ENCODE data around the gene NET1. TPM values are rescaled to one million over a fixed set of nuclear protein-coding genes. Genes with fewer than 3 reads are reported as not detected.

NET1 gene
- polyA plus RNA-seq, 1 of the 3 experiments (the other 2 are of a cell fraction), result 4.7 TPM

DNA sequence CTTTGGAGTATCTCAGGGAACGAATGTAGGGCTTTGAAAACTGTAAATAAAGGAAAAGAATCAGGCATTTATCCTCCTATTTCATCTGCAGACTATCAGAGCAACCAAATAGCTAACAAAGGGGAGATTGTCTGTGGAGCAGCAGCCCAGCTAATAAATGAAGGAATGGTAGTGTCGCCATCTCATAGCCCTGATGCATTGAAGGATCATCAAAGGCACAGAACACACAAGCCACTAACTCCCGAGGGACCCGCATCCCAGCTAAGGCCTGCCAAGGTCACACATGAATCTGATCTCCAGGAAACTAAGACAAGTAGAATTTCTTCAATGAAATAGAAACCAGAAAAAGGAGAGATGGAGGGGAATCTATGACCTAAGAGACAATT, 48.8 kb downstream of the NET1 start:
- no peak overlapping the region for H3K4me2 ChIP-seq
- no peaks in the 10 kb centered on the region for H3K9me3 ChIP-seq
- no peak overlapping the region for H2AFZ ChIP-seq (ENCODE audit: low read depth)
- H3K27ac ChIP-seq (ENCODE audit: low read depth in 2 of 2, low read length in 1 of 2), result no peak overlapping the region
- DNase-seq, result no peak
- H3K9me2 ChIP-seq, result no peaks in the 10 kb centered on the region
- TF ChIP-seq FOXM1 (IDR thresholded peaks at IDR 0.05; ENCODE audit: low read depth), result no peak
- TF ChIP-seq, protein P1, sequence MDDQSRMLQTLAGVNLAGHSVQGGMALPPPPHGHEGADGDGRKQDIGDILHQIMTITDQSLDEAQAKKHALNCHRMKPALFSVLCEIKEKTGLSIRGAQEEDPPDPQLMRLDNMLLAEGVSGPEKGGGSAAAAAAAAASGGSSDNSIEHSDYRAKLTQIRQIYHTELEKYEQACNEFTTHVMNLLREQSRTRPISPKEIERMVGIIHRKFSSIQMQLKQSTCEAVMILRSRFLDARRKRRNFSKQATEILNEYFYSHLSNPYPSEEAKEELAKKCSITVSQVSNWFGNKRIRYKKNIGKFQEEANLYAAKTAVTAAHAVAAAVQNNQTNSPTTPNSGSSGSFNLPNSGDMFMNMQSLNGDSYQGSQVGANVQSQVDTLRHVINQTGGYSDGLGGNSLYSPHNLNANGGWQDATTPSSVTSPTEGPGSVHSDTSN (IDR thresholded peaks at IDR 0.05), result no peak
- TF ChIP-seq RCOR1 (IDR thresholded peaks at IDR 0.05; ENCODE audit: low read length), result no peak
- TF ChIP-seq, protein P2, sequence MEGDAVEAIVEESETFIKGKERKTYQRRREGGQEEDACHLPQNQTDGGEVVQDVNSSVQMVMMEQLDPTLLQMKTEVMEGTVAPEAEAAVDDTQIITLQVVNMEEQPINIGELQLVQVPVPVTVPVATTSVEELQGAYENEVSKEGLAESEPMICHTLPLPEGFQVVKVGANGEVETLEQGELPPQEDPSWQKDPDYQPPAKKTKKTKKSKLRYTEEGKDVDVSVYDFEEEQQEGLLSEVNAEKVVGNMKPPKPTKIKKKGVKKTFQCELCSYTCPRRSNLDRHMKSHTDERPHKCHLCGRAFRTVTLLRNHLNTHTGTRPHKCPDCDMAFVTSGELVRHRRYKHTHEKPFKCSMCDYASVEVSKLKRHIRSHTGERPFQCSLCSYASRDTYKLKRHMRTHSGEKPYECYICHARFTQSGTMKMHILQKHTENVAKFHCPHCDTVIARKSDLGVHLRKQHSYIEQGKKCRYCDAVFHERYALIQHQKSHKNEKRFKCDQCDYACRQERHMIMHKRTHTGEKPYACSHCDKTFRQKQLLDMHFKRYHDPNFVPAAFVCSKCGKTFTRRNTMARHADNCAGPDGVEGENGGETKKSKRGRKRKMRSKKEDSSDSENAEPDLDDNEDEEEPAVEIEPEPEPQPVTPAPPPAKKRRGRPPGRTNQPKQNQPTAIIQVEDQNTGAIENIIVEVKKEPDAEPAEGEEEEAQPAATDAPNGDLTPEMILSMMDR (IDR thresholded peaks at IDR 0.05), result no peak
- TF ChIP-seq FOSL2 (IDR thresholded peaks at IDR 0.05; ENCODE audit: borderline replicate concordance, low read depth), result no peak
- no peak for TF ChIP-seq ELF1 (IDR thresholded peaks at IDR 0.05)
- H3F3A ChIP-seq (replicated peaks; ENCODE audit: insufficient read depth), result no peaks in the 10 kb centered on the region
- no peak overlapping the region for H3K9ac ChIP-seq
- no peaks in the 10 kb centered on the region for H3K79me2 ChIP-seq (ENCODE audit: insufficient read depth)
- no peak overlapping the region for H3K4me3 ChIP-seq (ENCODE audit: low read depth in 2 of 2, low read length in 1 of 2)
- ChIA-PET CTCF (interaction anchor here (0.6 to 5.3 kb wide), 5 partner anchors 14 to 168 kb away, joined by 3 to 34 read pairs (median 10); no protein-coding TSS in a partner anchor), POLR2A (no interaction called here)
- no peaks in the 10 kb centered on the region for H3K27me3 ChIP-seq (ENCODE audit: insufficient read depth)
- no peaks in the 10 kb centered on the region for H4K20me1 ChIP-seq (ENCODE audit: insufficient read depth)
- H3K4me1 ChIP-seq (ENCODE audit: control insufficient read depth in 1 of 2, insufficient read depth in 2 of 2, low read depth in 1 of 2, low read length in 1 of 2), result peaks cover 0 to 2% of the 10 kb centered on the region in 2 experiments; a peak in 1 of 4 replicates
- H3K36me3 ChIP-seq (replicated peaks in 1 of 2; ENCODE audit: control insufficient read depth in 1 of 2, insufficient read depth in 2 of 2, low read length in 1 of 2), result peaks cover 12 to 15% of the 10 kb centered on the region in 2 experiments
- 92% methylated on average over 4 of the region's 4 CpGs for WGBS (ENCODE audit: low lambda C conversion rate)

DNA sequence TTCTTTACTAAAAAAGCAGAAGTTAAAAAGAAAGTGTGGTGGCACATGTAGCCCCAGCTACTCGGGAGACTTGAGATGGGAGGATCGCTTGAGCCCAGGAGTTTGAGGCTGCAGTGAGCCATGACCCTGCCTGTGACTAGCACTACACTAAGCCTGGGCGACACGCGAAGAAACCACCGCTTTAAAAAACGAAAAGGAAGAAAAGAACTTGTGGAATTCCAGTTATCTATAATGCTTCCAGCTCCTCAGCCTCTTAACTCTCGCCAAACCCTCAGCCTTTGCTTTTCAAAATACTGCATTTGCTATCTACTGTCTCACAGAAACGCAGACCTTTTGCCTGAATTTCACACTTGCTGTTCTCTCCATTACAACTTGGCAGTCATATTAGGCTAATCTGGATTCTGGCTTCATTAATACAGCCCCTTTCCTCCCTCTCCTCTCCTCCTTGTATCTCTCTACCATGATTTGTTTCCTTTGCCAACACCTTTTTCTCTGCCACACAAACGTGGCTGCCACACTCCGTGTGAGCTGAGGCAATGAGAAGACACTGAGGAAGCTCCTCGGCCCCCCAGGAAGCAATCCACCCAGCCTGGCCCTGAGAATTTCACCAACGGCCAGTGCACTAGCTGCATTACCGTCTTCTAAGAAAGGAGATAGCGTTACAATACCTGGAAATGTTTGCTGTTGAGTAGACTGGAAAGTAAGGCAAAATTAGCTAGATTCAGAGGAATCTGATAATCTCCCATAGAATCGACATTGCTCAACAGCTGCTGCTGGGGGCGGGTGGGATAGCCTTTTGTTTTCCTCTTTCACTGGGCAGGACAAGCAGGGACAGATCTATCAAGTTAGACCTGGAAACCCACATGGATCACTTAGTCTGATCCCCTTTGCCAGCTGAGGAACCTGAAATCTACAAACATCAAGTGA, 49.8 kb downstream of the NET1 start:
- Histone ChIP-seq H3F3A (replicated peaks; ENCODE audit: insufficient read depth) (no peaks in the 10 kb centered on the region), H3K9ac (no peak overlapping the region), H3K4me3 (ENCODE audit: low read depth in 2 of 2, low read length in 1 of 2) (no peak overlapping the region), H2AFZ (ENCODE audit: low read depth) (no peak overlapping the region), H3K27me3 (ENCODE audit: insufficient read depth) (no peaks in the 10 kb centered on the region), H3K27ac (ENCODE audit: low read depth in 2 of 2, low read length in 1 of 2) (no peak overlapping the region), H3K9me2 (no peaks in the 10 kb centered on the region), H3K79me2 (ENCODE audit: insufficient read depth) (no peaks in the 10 kb centered on the region), H3K4me1 (ENCODE audit: control insufficient read depth in 1 of 2, insufficient read depth in 2 of 2, low read depth in 1 of 2, low read length in 1 of 2) (peaks cover 0 to 8% of the 10 kb centered on the region in 2 experiments; a peak in 1 of 4 replicates), H3K36me3 (replicated peaks in 1 of 2; ENCODE audit: control insufficient read depth in 1 of 2, insufficient read depth in 2 of 2, low read length in 1 of 2) (peaks cover 7 to 11% of the 10 kb centered on the region in 2 experiments), H3K4me2 (no peak overlapping the region), H4K20me1 (ENCODE audit: insufficient read depth) (no peaks in the 10 kb centered on the region), H3K9me3 (no peaks in the 10 kb centered on the region)
- CTCF ChIA-PET, result interaction anchor here (0.6 to 5.3 kb wide), 6 partner anchors 15 to 612 kb away, joined by 3 to 34 read pairs (median 7); no protein-coding TSS in a partner anchor
- DNase-seq, result no peak
- WGBS (ENCODE audit: low lambda C conversion rate), result 95% methylated on average over 17 of the region's 17 CpGs
- POLR2A ChIA-PET, result no interaction called here
- TF ChIP-seq MXI1 (IDR thresholded peaks at IDR 0.05; ENCODE audit: low read depth, low read length), result no peak
- no peak for TF ChIP-seq NRF1 (IDR thresholded peaks at IDR 0.05; ENCODE audit: low read depth, low read length)
- no peak for TF ChIP-seq GABPA (IDR thresholded peaks at IDR 0.05; ENCODE audit: low read depth)
- TF ChIP-seq SIN3A (IDR thresholded peaks at IDR 0.05; ENCODE audit: borderline replicate concordance, low read depth, low read length), result no peak
- no peak for TF ChIP-seq FOSL2 (IDR thresholded peaks at IDR 0.05; ENCODE audit: borderline replicate concordance, low read depth)
- TF ChIP-seq, protein P3, sequence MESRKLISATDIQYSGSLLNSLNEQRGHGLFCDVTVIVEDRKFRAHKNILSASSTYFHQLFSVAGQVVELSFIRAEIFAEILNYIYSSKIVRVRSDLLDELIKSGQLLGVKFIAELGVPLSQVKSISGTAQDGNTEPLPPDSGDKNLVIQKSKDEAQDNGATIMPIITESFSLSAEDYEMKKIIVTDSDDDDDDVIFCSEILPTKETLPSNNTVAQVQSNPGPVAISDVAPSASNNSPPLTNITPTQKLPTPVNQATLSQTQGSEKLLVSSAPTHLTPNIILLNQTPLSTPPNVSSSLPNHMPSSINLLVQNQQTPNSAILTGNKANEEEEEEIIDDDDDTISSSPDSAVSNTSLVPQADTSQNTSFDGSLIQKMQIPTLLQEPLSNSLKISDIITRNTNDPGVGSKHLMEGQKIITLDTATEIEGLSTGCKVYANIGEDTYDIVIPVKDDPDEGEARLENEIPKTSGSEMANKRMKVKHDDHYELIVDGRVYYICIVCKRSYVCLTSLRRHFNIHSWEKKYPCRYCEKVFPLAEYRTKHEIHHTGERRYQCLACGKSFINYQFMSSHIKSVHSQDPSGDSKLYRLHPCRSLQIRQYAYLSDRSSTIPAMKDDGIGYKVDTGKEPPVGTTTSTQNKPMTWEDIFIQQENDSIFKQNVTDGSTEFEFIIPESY (IDR thresholded peaks at IDR 0.05; ENCODE audit: borderline replicate concordance, low read depth), result no peak
- no peak for TF ChIP-seq FOXM1 (IDR thresholded peaks at IDR 0.05; ENCODE audit: low read depth)
- TF ChIP-seq NFIC (IDR thresholded peaks at IDR 0.05; ENCODE audit: borderline replicate concordance), result no peak
- no peak for TF ChIP-seq SMC3 (IDR thresholded peaks at IDR 0.05; ENCODE audit: low read depth, low read length)
- no peak for TF ChIP-seq TAF1 (IDR thresholded peaks at IDR 0.05; ENCODE audit: borderline replicate concordance, low read depth, low read length)
- no peak for TF ChIP-seq FOXJ3 (CRISPR knock-in tag; IDR thresholded peaks at IDR 0.05)
- no peak for TF ChIP-seq TCF12 (IDR thresholded peaks at IDR 0.05)
- TF ChIP-seq, protein P1 (IDR thresholded peaks at IDR 0.05), result no peak
- TF ChIP-seq, protein P4, sequence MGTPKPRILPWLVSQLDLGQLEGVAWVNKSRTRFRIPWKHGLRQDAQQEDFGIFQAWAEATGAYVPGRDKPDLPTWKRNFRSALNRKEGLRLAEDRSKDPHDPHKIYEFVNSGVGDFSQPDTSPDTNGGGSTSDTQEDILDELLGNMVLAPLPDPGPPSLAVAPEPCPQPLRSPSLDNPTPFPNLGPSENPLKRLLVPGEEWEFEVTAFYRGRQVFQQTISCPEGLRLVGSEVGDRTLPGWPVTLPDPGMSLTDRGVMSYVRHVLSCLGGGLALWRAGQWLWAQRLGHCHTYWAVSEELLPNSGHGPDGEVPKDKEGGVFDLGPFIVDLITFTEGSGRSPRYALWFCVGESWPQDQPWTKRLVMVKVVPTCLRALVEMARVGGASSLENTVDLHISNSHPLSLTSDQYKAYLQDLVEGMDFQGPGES (IDR thresholded peaks at IDR 0.05; ENCODE audit: low read depth, low read length), result no peak
- TF ChIP-seq MEF2A (IDR thresholded peaks at IDR 0.05; ENCODE audit: borderline replicate concordance, low read depth), result no peak
- TF ChIP-seq, protein P5, sequence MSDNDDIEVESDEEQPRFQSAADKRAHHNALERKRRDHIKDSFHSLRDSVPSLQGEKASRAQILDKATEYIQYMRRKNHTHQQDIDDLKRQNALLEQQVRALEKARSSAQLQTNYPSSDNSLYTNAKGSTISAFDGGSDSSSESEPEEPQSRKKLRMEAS (IDR thresholded peaks at IDR 0.05; ENCODE audit: low read depth), result no peak
